Astrocyte (in vitro differentiated cells and primary cell): ENCODE results near the gene C21orf91. TPM values are rescaled to one million over a fixed set of nuclear protein-coding genes. Genes with fewer than 3 reads are reported as not detected.
A peak's percentile ranks its signal among the peaks of the same experiment; 100 is the strongest.

ENCODE experiments used
- DNase-seq: peaks from one replicate; pipeline ENCODE4 v3.0.0-alpha.2; 2010; ENCODE audit warnings: low read depth
- FAIRE-seq: peaks from 2 replicates; lab custom pipeline; 2011; peaks lifted over from hg19 to GRCh38; lab: Jason Lieb, UNC
- H2AFZ ChIP-seq: 2 replicates; pipeline ENCODE4 v1.6.0; 2012; ENCODE audit warnings: low read depth, low read length, inconsistent platforms
- H3K27ac ChIP-seq: 2 replicates; pipeline ENCODE4 v1.5.1; 2011; ENCODE audit warnings: low read depth, low read length, inconsistent platforms
- H3K27me3 ChIP-seq: 2 replicates; pipeline ENCODE4 v1.6.0; 2011; ENCODE audit warnings: low read length, inconsistent platforms; ENCODE audit not compliant: insufficient read depth
- H3K36me3 ChIP-seq: 2 replicates; pipeline ENCODE4 v1.5.1; 2011; ENCODE audit warnings: low read length, inconsistent platforms; ENCODE audit not compliant: insufficient read depth
- H3K4me1 ChIP-seq: 2 replicates; pipeline ENCODE4 v1.5.1; 2011; ENCODE audit warnings: low read length, inconsistent platforms; ENCODE audit not compliant: insufficient read depth
- H3K4me2 ChIP-seq: 2 replicates; pipeline ENCODE4 v1.6.0; 2012; ENCODE audit warnings: low read length, inconsistent platforms
- H3K4me3 ChIP-seq: 2 replicates; pipeline ENCODE4 v1.5.1; 2011; ENCODE audit warnings: low read depth, mild to moderate bottlenecking, low read length, inconsistent platforms; ENCODE audit not compliant: insufficient read depth
- H3K79me2 ChIP-seq: 2 replicates; pipeline ENCODE4 v1.6.0; 2012; ENCODE audit warnings: mild to moderate bottlenecking, low read length, inconsistent platforms; ENCODE audit not compliant: insufficient read depth
- H3K9ac ChIP-seq: 2 replicates; pipeline ENCODE4 v1.6.0; 2012; ENCODE audit warnings: mild to moderate bottlenecking, low read length, inconsistent platforms
- H3K9me3 ChIP-seq: 2 replicates; pipeline ENCODE4 v1.5.1; 2012; ENCODE audit warnings: low read depth, mild to moderate bottlenecking, low read length, inconsistent platforms; ENCODE audit not compliant: insufficient read depth
- H4K20me1 ChIP-seq: 2 replicates; pipeline ENCODE4 v1.6.0; 2012; ENCODE audit warnings: low read length, inconsistent platforms; ENCODE audit not compliant: insufficient read depth
- H3K27ac Mint-ChIP-seq: one replicate; pipeline ENCODE4 v1.8.0; 2021; ENCODE audit warnings: mild to moderate bottlenecking, mixed read lengths; ENCODE audit not compliant: unreplicated experiment
- H3K27me3 Mint-ChIP-seq: one replicate; pipeline ENCODE4 v1.8.0; 2021; ENCODE audit warnings: low read depth, mixed read lengths; ENCODE audit not compliant: unreplicated experiment
- H3K36me3 Mint-ChIP-seq: one replicate; pipeline ENCODE4 v1.8.0; 2021; ENCODE audit warnings: low read depth, mixed read lengths; ENCODE audit not compliant: unreplicated experiment
- H3K4me1 Mint-ChIP-seq: one replicate; pipeline ENCODE4 v1.8.0; 2021; ENCODE audit warnings: low read depth, mixed read lengths; ENCODE audit not compliant: unreplicated experiment
- H3K4me3 Mint-ChIP-seq: one replicate; pipeline ENCODE4 v1.8.0; 2021; ENCODE audit warnings: mild to moderate bottlenecking, moderate library complexity, mixed read lengths; ENCODE audit not compliant: unreplicated experiment
- H3K9me3 Mint-ChIP-seq: one replicate; pipeline ENCODE4 v1.8.0; 2021; ENCODE audit warnings: mild to moderate bottlenecking, mixed read lengths; ENCODE audit not compliant: unreplicated experiment
- EZH2 ChIP-seq: IDR thresholded peaks from 2 replicates; pipeline ENCODE4 v1.6.1; 2012; ENCODE audit warnings: mild to moderate bottlenecking, low read length, inconsistent platforms; ENCODE audit not compliant: insufficient read depth
- total RNA-seq: library from RNA; stranded (reverse); gene quantifications from 2 replicates; pipeline ENCODE4 v1.2.1, GENCODE V29; 2021
- TF ChIP-seq, protein P1 (sequence below): IDR thresholded peaks from 2 replicates; pipeline ENCODE4 v1.5.1; 2011; ENCODE audit warnings: low read depth, mild to moderate bottlenecking, inconsistent platforms, low read length, moderate library complexity; ENCODE audit not compliant: insufficient read depth

Gene C21orf91
- total RNA-seq, 1 donor from 2014 or later = 31.9 TPM

DNA sequence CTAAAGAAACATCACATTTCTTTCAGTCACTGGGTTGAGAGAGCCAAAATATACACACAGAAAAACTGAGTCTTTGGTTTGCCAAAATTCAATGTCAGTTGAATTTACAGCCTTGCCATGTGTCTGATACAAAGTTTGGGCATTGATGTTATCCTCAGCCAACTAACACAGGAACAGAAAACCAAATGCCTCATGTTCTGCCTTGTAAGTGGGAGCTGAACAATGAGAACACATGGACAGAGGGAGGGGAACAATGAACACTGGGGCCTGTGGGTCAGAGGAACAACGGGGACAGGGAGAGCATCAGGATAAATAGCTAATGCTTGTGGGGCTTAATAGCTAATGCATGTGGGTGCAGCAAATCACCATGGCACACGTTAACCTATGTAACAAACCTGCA, 39.6 kb upstream of the C21orf91 start:
- no peak overlapping the region for H3K27ac Mint-ChIP-seq
- Histone ChIP-seq H3K9ac (no peak overlapping the region), H3K27me3 (no peaks in the 10 kb centered on the region), H3K9me3 (no peaks in the 10 kb centered on the region), H3K79me2 (no peaks in the 10 kb centered on the region), H2AFZ (no peak overlapping the region), H3K4me1 (no peaks in the 10 kb centered on the region), H3K36me3 (no peaks in the 10 kb centered on the region), H4K20me1 (no peaks in the 10 kb centered on the region), H3K27ac (no peak overlapping the region), H3K4me2 (no peak overlapping the region), H3K4me3 (no peak overlapping the region)
- no peaks in the 10 kb centered on the region for H3K9me3 Mint-ChIP-seq
- DNase-seq (no peak), FAIRE-seq (no peak)
- TF ChIP-seq, protein P1, sequence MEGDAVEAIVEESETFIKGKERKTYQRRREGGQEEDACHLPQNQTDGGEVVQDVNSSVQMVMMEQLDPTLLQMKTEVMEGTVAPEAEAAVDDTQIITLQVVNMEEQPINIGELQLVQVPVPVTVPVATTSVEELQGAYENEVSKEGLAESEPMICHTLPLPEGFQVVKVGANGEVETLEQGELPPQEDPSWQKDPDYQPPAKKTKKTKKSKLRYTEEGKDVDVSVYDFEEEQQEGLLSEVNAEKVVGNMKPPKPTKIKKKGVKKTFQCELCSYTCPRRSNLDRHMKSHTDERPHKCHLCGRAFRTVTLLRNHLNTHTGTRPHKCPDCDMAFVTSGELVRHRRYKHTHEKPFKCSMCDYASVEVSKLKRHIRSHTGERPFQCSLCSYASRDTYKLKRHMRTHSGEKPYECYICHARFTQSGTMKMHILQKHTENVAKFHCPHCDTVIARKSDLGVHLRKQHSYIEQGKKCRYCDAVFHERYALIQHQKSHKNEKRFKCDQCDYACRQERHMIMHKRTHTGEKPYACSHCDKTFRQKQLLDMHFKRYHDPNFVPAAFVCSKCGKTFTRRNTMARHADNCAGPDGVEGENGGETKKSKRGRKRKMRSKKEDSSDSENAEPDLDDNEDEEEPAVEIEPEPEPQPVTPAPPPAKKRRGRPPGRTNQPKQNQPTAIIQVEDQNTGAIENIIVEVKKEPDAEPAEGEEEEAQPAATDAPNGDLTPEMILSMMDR = no peak
- TF ChIP-seq EZH2 = no peak
- no peaks in the 10 kb centered on the region for H3K36me3 Mint-ChIP-seq
- H3K27me3 Mint-ChIP-seq = no peaks in the 10 kb centered on the region
- H3K4me3 Mint-ChIP-seq = no peak overlapping the region
- H3K4me1 Mint-ChIP-seq = no peaks in the 10 kb centered on the region

DNA sequence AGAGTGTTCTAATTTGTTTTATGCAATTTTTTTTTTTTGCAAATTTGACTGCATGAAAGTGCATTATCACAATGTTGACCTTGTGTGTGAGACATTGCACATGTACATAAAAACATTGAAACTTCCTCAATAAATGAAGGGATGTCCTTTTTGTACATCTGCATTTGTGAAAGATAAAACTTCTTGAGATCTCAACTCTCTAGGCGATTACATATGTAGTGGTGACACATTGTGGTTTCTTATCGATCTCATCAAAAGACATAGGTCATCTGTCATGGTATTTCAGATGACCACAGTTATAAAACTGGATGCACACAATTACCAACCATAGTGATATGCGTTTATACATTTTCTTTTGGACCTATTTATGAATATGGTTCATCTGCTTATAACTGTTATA, 35.6 kb upstream of the C21orf91 start:
- Histone ChIP-seq H3K36me3 (no peaks in the 10 kb centered on the region), H4K20me1 (no peaks in the 10 kb centered on the region), H2AFZ (no peak overlapping the region), H3K27me3 (no peaks in the 10 kb centered on the region), H3K79me2 (no peaks in the 10 kb centered on the region), H3K4me2 (no peak overlapping the region), H3K9ac (no peak overlapping the region), H3K9me3 (no peaks in the 10 kb centered on the region), H3K4me1 (no peaks in the 10 kb centered on the region), H3K27ac (no peak overlapping the region), H3K4me3 (no peak overlapping the region)
- Mint-ChIP-seq H3K27me3 (no peaks in the 10 kb centered on the region), H3K4me3 (no peak overlapping the region), H3K27ac (no peak overlapping the region), H3K36me3 (no peaks in the 10 kb centered on the region), H3K9me3 (peaks cover 9% of the 10 kb centered on the region), H3K4me1 (no peaks in the 10 kb centered on the region)
- FAIRE-seq = no peak
- TF ChIP-seq, protein P1 = no peak
- no peak for TF ChIP-seq EZH2
- DNase-seq = peak; percentile 1

DNA sequence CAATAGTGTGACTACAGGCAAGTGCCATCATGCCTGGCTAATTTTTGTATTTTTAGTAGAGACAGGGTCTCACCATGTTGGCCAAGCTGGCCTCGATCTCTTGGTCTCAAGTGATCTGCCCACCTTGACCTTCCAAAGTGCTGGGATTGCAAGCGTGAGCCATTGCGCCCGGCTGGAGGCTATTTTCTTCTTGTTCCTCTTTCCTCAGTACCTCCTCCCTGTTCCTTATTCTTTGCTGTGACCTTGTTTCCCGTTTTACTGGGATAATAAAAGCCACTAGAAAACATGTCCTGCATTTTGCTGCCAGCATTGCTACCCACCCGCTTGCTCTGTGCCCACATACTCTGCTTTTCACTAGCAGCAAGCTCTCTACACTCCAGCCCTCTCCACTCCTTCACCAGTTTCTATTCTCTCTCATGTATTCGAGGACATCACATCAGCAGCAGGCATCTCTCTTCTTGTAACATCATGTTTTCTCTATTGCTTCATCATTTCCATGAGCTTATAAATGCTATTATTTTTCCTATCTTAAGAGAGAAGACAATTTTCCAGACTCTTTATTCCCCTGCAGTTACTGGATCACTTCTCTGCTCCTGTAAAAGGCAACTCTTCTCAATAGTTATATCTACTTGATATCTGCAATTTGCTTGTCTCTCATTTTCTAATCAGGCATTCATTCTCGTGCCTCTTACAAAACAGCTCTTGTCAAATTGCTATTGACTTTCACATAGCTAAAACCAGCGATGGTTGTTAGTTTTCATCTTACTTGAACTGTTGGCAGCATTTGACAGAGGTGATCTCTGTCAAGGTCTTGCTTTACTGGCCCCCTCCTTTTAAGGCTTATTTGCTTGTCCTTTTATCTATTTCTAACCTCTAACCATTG, 34.5 kb upstream of the C21orf91 start:
- no peak overlapping the region for H3K4me3 Mint-ChIP-seq
- H3K4me2 ChIP-seq = no peak overlapping the region
- no peaks in the 10 kb centered on the region for H3K36me3 ChIP-seq
- H4K20me1 ChIP-seq = no peaks in the 10 kb centered on the region
- H3K27ac ChIP-seq = no peak overlapping the region
- H3K79me2 ChIP-seq = no peaks in the 10 kb centered on the region
- TF ChIP-seq, protein P1 = no peak
- TF ChIP-seq EZH2 = no peak
- no peak overlapping the region for H3K4me3 ChIP-seq
- H3K4me1 ChIP-seq = peaks cover 6% of the 10 kb centered on the region
- H3K9ac ChIP-seq = no peak overlapping the region
- H3K9me3 ChIP-seq = no peaks in the 10 kb centered on the region
- H3K27me3 Mint-ChIP-seq = no peaks in the 10 kb centered on the region
- no peak overlapping the region for H3K27ac Mint-ChIP-seq
- H3K36me3 Mint-ChIP-seq = no peaks in the 10 kb centered on the region
- DNase-seq = no peak
- H2AFZ ChIP-seq = no peak overlapping the region
- no peak for FAIRE-seq
- peaks cover 2% of the 10 kb centered on the region for H3K4me1 Mint-ChIP-seq
- H3K9me3 Mint-ChIP-seq = peaks cover 14% of the 10 kb centered on the region
- no peaks in the 10 kb centered on the region for H3K27me3 ChIP-seq
